SKM-1 treated with dmso at 0.1 percent for 144 hours (cell line): ENCODE data around the gene NEMP2.

Experiments used
- DNase-seq: peaks from one replicate; lab custom pipeline; 2025; ENCODE audit not compliant: unreplicated experiment; lab: John Stamatoyannopoulos, UW

The NEMP2 gene

GRCh38 chr2:190460487-190460886 lies 74.0 kb downstream of the NEMP2 start:
- DNase-seq: no peak

DNA sequence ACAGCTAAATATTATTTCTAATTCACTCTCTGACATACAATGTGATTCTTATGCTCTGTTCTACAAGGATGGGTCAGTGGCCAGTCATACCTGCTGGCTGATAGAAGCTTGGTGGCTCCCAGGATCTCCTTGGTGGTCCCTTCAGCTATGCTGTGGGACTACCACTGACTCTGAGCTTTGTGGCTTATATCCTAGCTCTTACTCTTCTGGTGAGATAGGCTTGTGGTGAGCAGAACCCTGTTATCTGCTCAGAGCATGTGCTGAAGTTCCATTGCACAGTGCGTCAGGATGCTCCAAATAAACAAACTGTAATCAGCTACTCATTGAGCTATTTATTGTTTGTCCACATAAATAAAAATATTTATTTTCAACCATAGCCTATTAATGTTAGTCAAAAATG lies 74.6 kb downstream of the NEMP2 start:
- no peak for DNase-seq

DNA sequence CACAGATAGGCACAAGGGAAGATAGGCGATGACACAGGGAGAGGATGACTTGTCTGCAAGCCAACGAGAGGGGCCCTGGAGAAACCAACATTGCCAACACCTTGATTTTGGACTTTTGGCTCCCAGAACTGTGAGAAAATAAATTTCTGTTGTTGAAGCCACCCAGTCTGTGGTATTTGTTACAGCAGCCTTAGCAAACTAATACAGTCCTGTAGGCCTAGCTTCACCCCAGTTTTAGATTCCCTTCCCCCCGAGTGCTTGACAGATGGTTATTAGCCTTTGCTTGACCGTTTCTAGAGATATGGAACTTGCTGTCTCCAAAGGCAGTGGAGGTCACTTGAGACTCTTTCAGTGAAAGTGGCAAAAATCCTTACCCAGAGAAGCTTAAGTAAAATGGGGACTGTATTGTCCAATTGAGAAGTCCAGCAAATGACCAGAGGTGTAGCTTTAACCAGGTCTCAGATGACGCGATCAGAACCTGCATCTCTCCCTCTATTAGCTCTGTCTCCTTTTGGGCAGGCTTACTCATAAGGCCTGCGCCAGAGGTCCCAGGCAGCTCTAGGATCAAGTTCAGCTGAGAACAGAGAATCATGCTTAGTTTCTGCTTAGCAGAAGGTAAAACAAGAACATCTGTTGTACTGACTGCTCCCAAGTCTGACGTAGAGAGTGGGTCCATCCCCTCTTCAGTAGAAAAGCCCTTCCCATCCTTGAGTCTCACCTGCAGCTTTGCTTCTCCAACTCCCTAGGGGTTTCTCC lies 76.0 kb downstream of the NEMP2 start:
- DNase-seq: no peak

DNA sequence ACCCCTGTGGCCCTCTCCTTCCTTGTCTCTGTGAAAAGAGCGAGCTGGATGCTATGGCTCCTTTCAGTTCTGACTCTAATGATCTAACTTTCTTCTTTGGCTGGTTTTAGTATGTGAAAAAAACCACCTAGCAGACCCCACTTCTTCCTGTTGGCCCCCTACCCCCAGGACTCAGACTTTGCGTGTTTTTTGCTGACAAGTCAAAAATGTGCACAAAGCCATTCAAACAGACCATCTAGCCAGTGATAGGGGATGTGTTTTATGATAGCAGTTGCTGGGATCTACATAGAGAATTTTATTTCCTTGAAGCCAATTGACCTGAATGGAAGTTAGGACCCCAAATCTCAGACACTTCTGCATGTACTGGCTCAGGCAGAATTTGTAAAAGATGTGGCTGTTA lies 77.3 kb downstream of the NEMP2 start:
- no peak for DNase-seq

DNA sequence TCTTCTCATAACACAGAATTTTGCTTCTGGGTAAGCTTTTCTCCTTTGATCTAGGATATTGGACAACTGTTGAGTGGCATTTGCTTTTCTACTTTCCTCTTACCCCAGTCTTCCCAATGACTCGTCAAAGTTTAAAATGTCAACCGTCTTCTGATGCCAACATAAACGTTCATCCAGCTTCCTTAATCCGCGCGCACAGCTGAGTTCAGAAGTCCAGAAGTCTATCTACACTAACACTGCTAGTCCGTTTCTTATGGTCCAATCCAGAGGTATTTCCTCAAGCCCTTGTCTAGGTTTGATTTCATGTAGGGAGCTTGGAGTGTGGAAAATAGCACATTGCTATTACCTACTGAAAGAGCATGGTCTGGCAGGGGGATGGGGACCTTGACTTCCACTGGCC lies 77.7 kb downstream of the NEMP2 start:
- no peak for DNase-seq

DNA sequence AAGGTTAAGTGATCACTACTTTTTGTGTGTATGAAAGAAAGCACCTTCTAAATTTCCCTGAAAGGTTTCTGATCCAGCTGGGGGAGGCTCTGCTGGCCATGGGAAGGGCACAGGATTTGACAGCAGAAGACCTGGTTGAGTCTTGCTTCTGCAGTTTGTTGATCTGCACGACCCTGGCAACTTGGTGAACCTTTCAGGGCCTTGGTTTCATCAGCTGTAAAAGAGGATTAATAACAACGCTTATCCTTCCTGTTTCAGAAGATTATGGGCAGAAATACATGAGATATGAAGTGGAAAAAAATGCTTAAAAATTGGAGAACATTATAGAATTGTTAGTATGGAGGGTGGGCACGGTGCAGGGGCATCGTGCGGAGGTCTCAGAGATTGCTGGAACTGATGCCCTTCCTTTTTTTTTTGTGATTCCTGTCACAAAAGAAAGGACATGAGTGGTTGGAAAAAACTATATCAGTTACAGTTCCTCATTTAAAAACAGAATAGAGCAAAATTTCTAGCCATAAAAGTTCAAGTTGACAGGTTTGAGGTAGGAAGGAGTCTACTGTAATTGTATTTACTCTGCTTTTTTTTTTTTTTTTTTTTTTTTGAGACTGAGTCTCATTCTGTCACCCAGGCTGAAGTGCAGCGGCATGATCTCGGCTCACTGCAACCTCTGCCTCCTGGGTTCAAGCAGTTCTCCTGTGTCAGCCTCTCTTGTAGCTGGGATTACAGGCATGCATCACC lies 79.0 kb downstream of the NEMP2 start:
- no peak for DNase-seq

DNA sequence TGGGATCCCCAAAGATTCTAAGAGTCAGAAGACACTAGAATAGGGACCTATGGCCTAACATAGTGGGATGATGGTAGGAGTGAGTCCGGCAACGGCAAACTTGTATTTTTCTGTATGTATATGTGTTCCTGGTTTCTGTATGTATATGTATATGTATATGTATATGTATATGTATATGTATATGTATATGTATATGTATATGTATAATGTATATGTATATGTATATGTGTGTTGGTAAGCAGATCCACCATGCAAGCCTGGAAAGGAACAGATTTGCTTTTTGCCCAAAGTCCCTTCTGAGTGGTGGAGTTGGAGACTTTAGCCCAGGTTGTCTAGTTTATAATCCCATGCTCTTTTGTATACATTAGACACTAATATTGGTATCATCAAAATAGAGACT lies 79.7 kb downstream of the NEMP2 start:
- DNase-seq: no peak
